Astrocyte (in vitro differentiated cells and primary cell): ENCODE data around the gene OCA2.

ENCODE experiments used
- EZH2 ChIP-seq: IDR thresholded peaks from 2 replicates; pipeline ENCODE4 v1.6.1; 2012; ENCODE audit warnings: mild to moderate bottlenecking, low read length, inconsistent platforms; ENCODE audit not compliant: insufficient read depth
- TF ChIP-seq, protein P1 (sequence below): IDR thresholded peaks from 2 replicates; pipeline ENCODE4 v1.5.1; 2011; ENCODE audit warnings: low read depth, mild to moderate bottlenecking, inconsistent platforms, low read length, moderate library complexity; ENCODE audit not compliant: insufficient read depth

GRCh38 chr15:28118083-28118482 is 19.0 kb upstream of the OCA2 start:
- no peak for TF ChIP-seq EZH2
- TF ChIP-seq, protein P1, sequence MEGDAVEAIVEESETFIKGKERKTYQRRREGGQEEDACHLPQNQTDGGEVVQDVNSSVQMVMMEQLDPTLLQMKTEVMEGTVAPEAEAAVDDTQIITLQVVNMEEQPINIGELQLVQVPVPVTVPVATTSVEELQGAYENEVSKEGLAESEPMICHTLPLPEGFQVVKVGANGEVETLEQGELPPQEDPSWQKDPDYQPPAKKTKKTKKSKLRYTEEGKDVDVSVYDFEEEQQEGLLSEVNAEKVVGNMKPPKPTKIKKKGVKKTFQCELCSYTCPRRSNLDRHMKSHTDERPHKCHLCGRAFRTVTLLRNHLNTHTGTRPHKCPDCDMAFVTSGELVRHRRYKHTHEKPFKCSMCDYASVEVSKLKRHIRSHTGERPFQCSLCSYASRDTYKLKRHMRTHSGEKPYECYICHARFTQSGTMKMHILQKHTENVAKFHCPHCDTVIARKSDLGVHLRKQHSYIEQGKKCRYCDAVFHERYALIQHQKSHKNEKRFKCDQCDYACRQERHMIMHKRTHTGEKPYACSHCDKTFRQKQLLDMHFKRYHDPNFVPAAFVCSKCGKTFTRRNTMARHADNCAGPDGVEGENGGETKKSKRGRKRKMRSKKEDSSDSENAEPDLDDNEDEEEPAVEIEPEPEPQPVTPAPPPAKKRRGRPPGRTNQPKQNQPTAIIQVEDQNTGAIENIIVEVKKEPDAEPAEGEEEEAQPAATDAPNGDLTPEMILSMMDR, result no peak
